Stimulated activated CD8-positive, alpha-beta memory T cell treated with anti-CD3 and anti-CD28 coated beads, Interleukin-12 subunit alpha, Interleukin-12 subunit beta, amount 100 ng/mL, for 1 hour (primary cell): ENCODE results near the gene HLA-DQB1.

Source experiments
- DNase-seq: peaks from one replicate; pipeline ENCODE4 v3.0.0-alpha.2; 2020; ENCODE audit warnings: low read depth

HLA-DQB1 gene

DNA sequence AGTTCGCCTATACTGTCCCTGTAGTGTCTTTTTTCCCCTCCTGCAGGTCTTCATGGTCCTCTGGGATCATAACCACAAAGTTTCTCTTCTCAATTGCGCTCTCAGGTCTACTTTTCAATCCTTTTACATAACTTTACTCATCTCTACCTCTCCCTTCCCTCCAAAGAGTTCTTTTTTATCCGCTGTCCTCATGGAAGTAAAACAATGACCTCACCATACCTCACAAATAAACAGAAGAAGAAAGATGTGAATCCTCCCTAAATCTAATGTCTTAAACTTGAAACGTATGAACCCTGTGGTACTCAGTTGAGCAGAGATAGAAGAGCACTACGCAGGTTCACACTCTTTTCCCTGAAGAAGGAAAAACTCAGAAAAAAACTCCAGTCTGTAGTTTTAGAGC is 41.3 kb downstream of the HLA-DQB1 start:
- DNase-seq: no peak

DNA sequence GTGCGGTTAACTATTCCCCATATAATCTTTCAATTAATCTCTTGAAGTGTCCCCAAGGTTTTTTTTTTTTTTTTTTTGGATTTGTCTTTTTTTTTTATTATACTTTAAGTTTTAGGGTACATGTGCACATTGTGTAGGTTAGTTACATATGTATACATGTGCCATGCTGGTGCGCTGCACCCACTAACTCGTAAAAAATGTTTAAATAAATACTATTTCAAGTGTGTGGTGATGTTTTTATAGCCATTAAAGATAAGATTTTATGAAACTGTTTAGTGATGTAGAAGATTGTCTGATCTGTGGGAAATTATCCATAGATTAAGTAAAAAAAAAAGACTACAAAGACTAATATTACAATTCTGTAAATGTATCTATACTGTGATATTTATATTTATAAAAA is 41.9 kb downstream of the HLA-DQB1 start:
- DNase-seq: no peak

DNA sequence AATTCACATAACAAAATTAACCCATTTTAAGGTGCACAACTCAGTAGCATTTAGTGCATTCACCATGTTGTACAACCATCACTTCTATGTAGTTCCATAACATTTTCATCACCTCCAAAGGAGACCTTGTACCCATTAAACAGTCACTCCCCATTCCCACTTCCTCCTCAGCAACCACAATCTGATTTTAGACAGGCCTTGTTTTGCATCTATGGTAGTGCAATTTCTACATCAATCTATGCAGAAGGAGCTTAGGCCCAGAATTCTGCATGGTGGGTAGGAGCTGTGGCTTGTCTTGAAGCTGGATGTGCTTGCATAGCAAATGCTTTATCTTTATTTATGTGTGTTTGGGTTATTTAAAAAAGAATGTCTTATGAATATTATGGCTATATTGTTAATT is 42.8 kb downstream of the HLA-DQB1 start:
- no peak for DNase-seq

DNA sequence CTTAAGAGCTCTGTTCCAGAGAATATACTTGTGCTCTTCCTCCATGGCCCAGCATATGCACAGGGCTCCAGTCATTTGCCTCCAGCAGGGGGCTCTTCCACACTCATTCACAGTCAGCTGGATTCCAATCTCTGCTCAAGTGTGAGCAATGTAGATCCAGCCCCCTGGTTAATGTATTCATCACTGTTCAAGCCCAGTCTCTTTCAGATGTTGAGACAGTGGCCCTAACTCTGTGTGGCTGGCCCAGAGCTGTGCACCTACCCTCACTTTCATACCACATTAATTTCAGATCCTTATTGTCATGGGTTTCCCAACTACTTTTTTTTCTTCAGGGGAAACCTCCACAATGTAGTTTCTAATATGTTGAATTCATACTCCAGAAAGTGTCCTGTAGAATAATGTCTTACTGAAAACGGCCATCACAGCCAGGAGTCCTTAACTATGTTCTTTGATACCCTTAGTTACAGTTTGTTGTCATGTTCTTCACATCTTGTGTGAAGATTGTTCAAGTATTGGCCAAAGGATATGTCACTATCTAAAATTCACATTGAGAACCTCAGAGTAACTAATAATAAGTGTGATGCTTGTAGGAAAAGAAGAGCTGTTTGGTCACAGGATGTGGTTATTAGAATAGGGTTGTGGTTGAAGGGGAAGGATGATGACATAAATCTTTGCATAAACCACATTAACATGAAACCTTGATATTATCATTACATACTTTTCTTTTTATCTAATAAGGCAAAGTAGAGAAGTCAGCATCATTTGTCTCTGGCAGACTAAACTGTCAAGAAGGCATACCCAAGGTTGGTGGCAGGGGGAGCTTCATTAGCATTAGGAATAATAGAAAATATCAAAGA is 43.7 kb downstream of the HLA-DQB1 start:
- peak; percentile 14 for DNase-seq

DNA sequence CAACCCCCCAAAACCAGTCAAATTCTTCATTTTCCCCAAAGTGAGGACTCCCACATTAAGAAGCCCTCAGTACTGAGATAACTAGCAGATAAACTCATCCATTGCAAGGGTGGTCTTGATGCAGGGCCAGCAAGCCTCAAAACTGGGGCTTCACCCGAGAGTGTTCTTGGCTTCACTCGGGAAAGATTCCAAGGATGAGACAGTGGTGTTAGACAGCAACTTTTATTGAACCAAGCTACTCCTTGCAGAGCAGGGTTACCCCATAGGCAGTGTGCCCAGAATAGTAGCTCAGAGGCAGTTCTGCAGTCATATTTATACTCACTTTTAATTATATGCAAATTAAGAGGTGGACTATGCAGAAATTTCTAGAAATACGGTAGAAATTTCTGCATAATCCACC is 45.1 kb downstream of the HLA-DQB1 start:
- no peak for DNase-seq

DNA sequence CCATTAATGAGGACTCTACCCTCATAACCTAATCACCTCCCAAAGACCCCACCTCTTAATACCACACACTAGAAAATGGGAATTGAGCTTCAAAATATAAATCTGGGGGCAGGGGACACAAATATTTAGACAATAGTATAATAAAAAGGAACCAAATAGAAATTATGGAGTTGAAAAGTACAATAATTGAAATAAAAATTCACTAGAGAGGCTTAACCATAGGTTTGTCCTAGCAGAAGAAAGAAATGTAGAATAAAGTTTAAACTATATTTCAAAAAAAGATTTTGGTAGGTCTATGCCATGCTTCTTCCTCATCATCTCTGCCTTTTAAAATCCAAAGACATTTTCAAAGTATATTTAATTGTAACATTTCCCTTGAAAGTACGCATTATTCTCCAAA is 48.7 kb downstream of the HLA-DQB1 start:
- DNase-seq: no peak

DNA sequence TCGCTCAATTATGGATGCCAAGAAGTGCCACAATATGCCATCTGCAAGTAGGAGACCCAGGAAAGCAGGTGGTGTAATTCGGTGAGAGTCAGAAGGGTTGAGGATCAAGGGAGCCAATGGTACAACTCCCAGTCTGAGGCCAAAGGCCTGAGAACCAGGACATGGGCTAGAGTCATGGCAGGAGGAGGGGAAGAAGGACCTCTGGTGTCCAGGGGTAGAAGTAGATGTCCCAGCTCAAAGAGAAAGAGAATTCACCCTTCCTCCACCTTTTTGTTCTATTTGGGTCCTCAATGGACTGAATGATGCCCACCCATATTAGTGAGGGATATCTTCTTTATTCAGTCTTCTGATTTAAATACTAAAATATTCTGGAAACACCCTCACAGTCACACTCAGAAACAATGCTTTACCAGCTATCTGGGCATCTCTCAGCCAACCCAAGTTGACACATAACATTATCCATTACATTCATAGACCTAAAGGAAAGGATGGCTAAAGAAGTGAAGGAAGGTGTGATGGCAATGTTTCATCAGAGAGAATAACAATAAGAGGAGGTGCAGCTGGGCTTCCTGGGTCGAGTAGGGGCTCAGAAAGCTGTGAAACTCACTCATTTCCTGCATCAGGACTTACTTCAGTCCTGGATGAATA is 50.4 kb downstream of the HLA-DQB1 start:
- DNase-seq: no peak

DNA sequence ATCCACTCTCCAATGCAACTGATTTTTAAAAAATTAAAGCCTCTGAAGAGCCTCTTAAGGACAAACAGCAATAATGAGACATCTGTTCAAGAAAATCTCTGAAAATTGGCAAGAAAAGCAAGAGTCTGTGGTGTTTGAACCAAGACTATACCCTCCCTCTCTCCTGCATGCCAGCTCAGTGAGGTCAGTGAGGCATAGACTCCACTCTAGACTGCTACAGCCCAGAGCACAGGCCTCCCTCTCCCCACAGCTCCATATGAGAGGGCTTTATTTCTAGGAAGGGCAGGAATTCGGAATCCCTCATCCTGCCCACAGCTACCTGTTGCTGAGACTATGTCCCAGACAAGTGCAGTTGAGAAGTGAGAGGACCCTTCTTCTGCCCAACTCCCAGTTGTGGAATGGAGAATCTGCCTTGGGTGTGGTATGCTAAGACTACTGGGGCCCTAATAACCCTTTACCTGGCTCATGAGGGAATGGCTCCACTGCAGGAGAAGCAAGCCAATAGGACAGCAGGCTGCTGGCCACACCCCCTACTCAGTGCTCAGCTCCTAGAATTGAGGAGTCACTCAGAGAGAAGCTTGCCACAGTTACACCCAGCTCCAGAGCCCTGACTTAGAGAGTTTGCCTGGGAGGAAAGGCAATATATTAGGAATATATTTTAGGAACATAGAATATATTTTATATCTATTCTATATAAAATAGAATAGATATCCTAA is 51.9 kb downstream of the HLA-DQB1 start:
- DNase-seq: no peak

DNA sequence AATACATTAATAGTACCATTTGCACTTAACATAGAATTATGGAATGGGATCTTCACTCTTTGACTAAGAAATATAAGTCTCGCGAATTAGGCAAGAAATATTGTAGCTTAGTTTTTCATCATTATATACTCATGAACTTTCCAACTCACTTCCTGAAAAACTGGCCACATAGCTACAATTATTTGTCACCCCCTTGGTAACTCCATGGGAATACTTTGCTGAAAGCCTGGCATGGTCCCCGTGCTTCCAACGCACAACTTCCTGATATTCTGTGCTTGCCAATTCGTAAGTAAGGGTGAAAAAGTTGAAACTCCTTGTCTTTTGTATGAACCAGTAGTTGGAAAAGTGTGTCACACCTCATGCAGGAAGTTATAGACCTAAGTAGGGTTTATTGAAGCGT is 53.0 kb downstream of the HLA-DQB1 start:
- DNase-seq: no peak

DNA sequence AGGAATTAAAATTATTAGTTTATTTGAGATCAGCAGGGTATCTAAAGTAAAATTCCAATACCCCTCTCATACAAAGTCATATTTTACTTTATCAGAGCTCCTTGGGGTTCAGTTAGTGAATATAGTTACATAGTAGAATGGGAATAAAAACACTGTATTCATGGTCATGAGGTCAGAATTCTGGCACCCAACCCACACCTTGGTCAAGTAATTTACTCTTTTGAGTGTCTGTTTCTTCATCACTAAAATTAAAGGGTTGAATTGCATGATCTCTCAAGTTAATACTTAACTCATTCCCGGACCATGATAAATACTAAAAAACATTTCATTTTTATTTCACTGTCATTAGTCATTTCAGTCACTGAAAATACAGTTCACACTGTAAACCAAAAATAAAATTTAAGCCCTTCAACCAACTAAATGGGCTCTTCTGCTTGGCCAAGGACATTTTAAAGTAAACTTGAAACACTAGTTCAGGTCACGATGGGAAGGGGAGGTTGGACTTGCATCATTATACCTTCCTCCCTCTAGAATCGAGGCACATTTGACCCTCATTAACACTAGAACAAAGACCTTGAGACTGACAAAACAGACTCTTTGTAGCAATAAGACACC is 55.7 kb downstream of the HLA-DQB1 start:
- no peak for DNase-seq

DNA sequence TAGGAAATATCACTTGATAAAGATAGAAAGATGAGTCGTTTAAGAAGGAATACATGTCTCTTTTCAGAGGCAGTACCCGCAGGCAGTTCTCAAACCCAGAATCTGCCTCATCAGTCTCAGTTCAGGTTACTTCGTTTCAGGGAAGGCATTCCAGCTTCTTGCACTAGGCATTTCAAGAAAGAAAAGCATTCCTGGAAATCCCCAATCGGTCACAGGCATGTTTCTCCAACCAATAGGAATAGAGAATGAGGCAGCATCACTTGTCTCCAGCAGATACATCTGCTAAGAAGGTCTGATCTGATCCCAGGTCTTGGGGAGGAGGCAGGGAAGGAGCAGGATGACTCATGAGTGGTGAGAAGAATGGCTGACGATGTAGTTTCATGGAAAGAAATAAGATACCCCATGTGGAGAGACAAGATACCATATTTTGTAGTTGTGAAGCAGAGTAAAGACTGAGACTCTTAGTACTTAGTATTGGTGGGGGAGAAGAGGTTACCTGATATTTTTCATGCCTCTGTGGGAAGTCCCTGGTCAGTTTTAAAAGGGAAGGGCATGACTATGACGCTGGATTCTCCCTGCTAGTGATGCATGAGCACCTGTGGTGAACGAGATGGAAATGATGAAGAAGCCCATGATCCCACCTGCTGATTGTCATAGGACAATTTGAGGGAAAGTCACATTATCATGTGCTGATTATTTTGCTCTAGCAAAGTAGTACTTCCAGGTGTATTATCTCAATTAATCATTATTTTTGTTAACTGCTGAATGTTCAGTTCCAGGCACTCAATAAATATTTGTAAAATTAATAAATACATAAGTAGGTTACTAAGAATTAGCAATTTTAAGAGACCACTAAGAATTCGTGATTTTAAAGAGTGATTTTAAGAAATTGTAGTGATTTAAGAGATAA is 56.5 kb downstream of the HLA-DQB1 start:
- no peak for DNase-seq
